ENCODE measurements around the gene SETMAR. TPM values are rescaled to one million over a fixed set of nuclear protein-coding genes. Genes with fewer than 3 reads are reported as not detected.
"Not testable (repeated sequence)": the region's sequence is repeated elsewhere in the genome, so short reads cannot be mapped to it uniquely, and the experiment has no call there.

The SETMAR gene
- total RNA-seq, 1 experiment from 2014 or later, result 11.8 TPM

DNA sequence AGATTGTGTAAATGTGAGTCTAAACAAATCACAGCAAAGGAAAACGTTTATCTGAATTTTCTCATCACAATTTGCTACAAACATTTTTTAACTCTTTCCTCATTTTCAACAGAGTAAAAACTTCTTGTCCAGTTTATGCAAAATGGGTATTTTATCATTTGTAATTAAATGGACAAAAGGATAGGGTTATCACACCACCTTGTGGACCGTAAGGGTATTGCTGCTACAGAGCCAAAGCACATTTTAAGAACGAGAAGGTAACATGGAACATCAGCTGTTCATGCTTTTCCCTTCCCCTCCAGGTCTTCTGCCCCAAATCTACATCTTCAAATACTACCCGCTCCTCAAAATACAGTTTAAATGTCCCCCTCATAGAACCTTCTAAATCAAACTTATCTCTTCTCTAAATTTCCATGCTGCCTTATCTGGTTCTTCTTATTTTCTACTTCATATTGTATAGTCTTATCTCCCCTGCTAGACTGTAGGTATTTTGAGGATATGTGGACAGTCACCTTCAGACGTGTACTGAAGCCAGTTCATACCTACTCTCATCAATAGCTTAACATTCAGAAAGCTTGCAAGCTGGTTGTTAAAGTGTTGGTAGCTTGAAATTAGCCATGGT is 12.8 kb upstream of the SETMAR start:
- H3K4me3 Mint-ChIP-seq (ENCODE audit: unreplicated experiment), result no peak overlapping the region
- H3K27me3 Mint-ChIP-seq (ENCODE audit: insufficient read depth, unreplicated experiment), result peaks cover 4% of the 10 kb centered on the region
- Histone ChIP-seq H3K4me1 (no peaks in the 10 kb centered on the region), H3K9me3 (no peaks in the 10 kb centered on the region), H3K27me3 (replicated peaks; ENCODE audit: control insufficient read depth, insufficient read depth, low read length) (no peaks in the 10 kb centered on the region), H3K4me3 (ENCODE audit: low read depth, low read length) (no peak overlapping the region), H3K36me3 (ENCODE audit: control insufficient read depth, insufficient read depth, low read length) (no peaks in the 10 kb centered on the region)
- ChIA-PET CTCF (interaction anchor here (0.6 to 0.8 kb wide), 2 partner anchors 397 to 1090 kb away, joined by 5 to 6 read pairs; no protein-coding TSS in a partner anchor), POLR2A (no interaction called here)
- DNase-seq, result peak in 1 of 2 experiments; percentile 31
- no peaks in the 10 kb centered on the region for H3K9me3 Mint-ChIP-seq (ENCODE audit: unreplicated experiment)
- TF ChIP-seq, protein P1, sequence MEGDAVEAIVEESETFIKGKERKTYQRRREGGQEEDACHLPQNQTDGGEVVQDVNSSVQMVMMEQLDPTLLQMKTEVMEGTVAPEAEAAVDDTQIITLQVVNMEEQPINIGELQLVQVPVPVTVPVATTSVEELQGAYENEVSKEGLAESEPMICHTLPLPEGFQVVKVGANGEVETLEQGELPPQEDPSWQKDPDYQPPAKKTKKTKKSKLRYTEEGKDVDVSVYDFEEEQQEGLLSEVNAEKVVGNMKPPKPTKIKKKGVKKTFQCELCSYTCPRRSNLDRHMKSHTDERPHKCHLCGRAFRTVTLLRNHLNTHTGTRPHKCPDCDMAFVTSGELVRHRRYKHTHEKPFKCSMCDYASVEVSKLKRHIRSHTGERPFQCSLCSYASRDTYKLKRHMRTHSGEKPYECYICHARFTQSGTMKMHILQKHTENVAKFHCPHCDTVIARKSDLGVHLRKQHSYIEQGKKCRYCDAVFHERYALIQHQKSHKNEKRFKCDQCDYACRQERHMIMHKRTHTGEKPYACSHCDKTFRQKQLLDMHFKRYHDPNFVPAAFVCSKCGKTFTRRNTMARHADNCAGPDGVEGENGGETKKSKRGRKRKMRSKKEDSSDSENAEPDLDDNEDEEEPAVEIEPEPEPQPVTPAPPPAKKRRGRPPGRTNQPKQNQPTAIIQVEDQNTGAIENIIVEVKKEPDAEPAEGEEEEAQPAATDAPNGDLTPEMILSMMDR (IDR thresholded peaks at IDR 0.05; ENCODE audit: insufficient read depth in 1 of 2, low read depth in 1 of 2, low read length in 1 of 2, severe bottlenecking in 1 of 2, unreplicated experiment in 1 of 2), result peak; percentile 72 to 81
- H3K36me3 Mint-ChIP-seq (ENCODE audit: insufficient read depth, unreplicated experiment), result no peaks in the 10 kb centered on the region
- no peaks in the 10 kb centered on the region for H3K4me1 Mint-ChIP-seq (ENCODE audit: low read depth, unreplicated experiment)
- no peak overlapping the region for H3K27ac Mint-ChIP-seq (ENCODE audit: unreplicated experiment)
- intact Hi-C loops (cut with micrococcal nuclease; ENCODE audit: unreplicated experiment), result loop anchor here (1.0 kb wide), 4 partner anchors 292 to 1094 kb away; no protein-coding TSS in a partner anchor
- BruUV-seq (replicated peaks), result no TSS peak

DNA sequence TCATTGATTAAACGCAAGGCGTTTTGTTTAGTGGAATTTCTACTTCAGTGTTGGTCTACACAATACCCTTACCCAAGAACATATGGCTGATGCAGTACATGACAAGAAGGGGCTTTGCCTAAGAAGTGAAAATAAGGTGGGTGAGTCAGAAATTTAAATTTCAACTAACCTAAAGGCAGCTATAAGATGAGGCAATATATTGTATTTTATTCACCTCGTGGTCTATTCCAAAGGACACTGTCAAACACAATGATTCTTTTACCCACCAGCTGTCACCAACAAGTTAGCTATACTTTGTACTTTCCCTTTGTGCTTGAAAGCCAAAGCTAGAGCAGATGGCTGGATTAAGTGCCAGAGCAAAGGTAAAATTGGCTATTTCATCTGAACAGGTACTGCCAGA is 10.9 kb upstream of the SETMAR start:
- ChIA-PET POLR2A (no interaction called here), CTCF (no interaction called here)
- Mint-ChIP-seq H3K4me3 (ENCODE audit: unreplicated experiment) (no peak overlapping the region), H3K4me1 (ENCODE audit: low read depth, unreplicated experiment) (no peaks in the 10 kb centered on the region), H3K9me3 (ENCODE audit: unreplicated experiment) (no peaks in the 10 kb centered on the region), H3K27me3 (ENCODE audit: insufficient read depth, unreplicated experiment) (peaks cover 4% of the 10 kb centered on the region), H3K36me3 (ENCODE audit: insufficient read depth, unreplicated experiment) (no peaks in the 10 kb centered on the region), H3K27ac (ENCODE audit: unreplicated experiment) (no peak overlapping the region)
- no peaks in the 10 kb centered on the region for H3K4me1 ChIP-seq
- H3K9me3 ChIP-seq, result no peaks in the 10 kb centered on the region
- no peaks in the 10 kb centered on the region for H3K36me3 ChIP-seq (ENCODE audit: control insufficient read depth, insufficient read depth, low read length)
- H3K27me3 ChIP-seq (replicated peaks; ENCODE audit: control insufficient read depth, insufficient read depth, low read length), result no peaks in the 10 kb centered on the region
- intact Hi-C loops (cut with micrococcal nuclease; ENCODE audit: unreplicated experiment), result no loop called here
- BruUV-seq (replicated peaks), result no TSS peak
- DNase-seq, result no peak
- H3K4me3 ChIP-seq (ENCODE audit: low read depth, low read length), result no peak overlapping the region
- TF ChIP-seq, protein P1 (IDR thresholded peaks at IDR 0.05; ENCODE audit: insufficient read depth in 1 of 2, low read depth in 1 of 2, low read length in 1 of 2, severe bottlenecking in 1 of 2, unreplicated experiment in 1 of 2), result no peak

DNA sequence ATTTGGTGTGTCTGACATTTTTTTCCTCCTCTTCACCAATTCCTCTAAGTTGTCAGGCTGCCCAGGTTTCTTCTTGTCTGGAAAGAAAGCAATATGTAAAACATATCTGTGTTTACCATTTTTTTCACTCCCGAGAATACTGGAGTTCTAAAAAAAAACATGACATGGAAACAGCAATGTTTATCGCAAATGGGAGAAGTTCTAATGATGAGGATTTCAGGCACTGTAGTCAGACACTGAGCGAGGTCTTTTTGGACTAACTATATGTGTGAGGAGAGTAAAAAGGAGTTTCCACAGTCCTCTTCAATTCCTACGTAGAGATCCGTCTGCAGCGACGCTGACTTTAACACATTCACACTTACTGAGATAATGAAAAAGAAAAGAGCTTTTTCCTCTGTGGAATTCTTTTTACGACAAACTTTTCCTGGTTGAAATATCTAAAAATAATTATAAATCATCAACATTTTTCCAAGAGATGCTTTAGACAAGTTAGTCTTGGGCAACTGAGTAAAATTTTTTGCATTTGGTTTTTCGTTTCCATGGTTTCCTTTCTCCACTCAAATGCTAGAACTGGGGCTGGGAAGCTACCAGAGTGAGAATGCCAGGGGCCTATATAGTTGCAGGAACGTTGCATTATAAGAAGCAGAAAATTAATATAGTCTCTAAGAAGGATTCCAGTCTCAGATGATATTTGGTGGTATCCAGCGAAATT is 8.4 kb upstream of the SETMAR start:
- no peaks in the 10 kb centered on the region for H3K4me1 Mint-ChIP-seq (ENCODE audit: low read depth, unreplicated experiment)
- no peak for DNase-seq
- intact Hi-C loops (cut with micrococcal nuclease; ENCODE audit: unreplicated experiment), result no loop called here
- no peak overlapping the region for H3K4me3 Mint-ChIP-seq (ENCODE audit: unreplicated experiment)
- Histone ChIP-seq H3K27me3 (replicated peaks; ENCODE audit: control insufficient read depth, insufficient read depth, low read length) (no peaks in the 10 kb centered on the region), H3K36me3 (ENCODE audit: control insufficient read depth, insufficient read depth, low read length) (no peaks in the 10 kb centered on the region), H3K9me3 (no peaks in the 10 kb centered on the region), H3K4me3 (ENCODE audit: low read depth, low read length) (no peak overlapping the region), H3K4me1 (no peaks in the 10 kb centered on the region)
- H3K9me3 Mint-ChIP-seq (ENCODE audit: unreplicated experiment), result no peaks in the 10 kb centered on the region
- no peaks in the 10 kb centered on the region for H3K36me3 Mint-ChIP-seq (ENCODE audit: insufficient read depth, unreplicated experiment)
- POLR2A ChIA-PET, result no interaction called here
- TF ChIP-seq, protein P1 (IDR thresholded peaks at IDR 0.05; ENCODE audit: insufficient read depth in 1 of 2, low read depth in 1 of 2, low read length in 1 of 2, severe bottlenecking in 1 of 2, unreplicated experiment in 1 of 2), result no peak
- CTCF ChIA-PET, result no interaction called here
- no peak overlapping the region for H3K27ac Mint-ChIP-seq (ENCODE audit: unreplicated experiment)
- BruUV-seq (replicated peaks), result no TSS peak
- H3K27me3 Mint-ChIP-seq (ENCODE audit: insufficient read depth, unreplicated experiment), result peaks cover 4% of the 10 kb centered on the region

DNA sequence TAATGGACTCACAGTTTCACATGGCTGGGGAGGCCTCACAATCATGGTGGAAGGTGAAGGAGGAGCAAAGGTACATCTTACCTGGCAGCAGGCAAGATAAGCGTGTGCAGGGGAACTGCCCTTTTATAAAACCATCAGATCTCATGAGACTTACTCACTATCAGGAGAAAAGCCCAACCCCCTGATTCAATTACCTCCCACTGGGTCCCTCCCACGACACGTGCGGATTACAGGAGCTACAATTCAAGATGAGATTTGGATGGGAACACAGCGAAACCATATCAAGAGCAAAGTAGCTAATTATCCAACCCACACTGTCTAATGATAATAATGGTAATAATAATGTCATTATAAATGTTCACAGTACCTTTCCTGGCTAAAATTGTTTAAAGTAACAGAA is 6.7 kb upstream of the SETMAR start:
- DNase-seq; H3K27ac Mint-ChIP-seq (ENCODE audit: unreplicated experiment); H3K4me1 Mint-ChIP-seq (ENCODE audit: low read depth, unreplicated experiment); H3K9me3 ChIP-seq; intact Hi-C loops (cut with micrococcal nuclease; ENCODE audit: unreplicated experiment); H3K9me3 Mint-ChIP-seq (ENCODE audit: unreplicated experiment); BruUV-seq (replicated peaks); H3K4me3 Mint-ChIP-seq (ENCODE audit: unreplicated experiment); H3K36me3 Mint-ChIP-seq (ENCODE audit: insufficient read depth, unreplicated experiment); CTCF ChIA-PET; POLR2A ChIA-PET; H3K27me3 ChIP-seq (replicated peaks; ENCODE audit: control insufficient read depth, insufficient read depth, low read length); H3K36me3 ChIP-seq (ENCODE audit: control insufficient read depth, insufficient read depth, low read length); H3K27me3 Mint-ChIP-seq (ENCODE audit: insufficient read depth, unreplicated experiment); H3K4me3 ChIP-seq (ENCODE audit: low read depth, low read length); H3K4me1 ChIP-seq: not testable (repeated sequence)
